Activated CD8-positive, alpha-beta T cell treated with anti-CD3 and anti-CD28 coated beads, Interleukin-2, amount 10 ng/mL, durations not matched to agents 7 days and 5 days (primary cell): ENCODE results near the gene EXOC6B. TPM values are rescaled to one million over a fixed set of nuclear protein-coding genes. Genes with fewer than 3 reads are reported as not detected.

ENCODE experiments used
- ATAC-seq: fragments of 150-1000 bp; cut with Tn5 transposase; one replicate; pipeline ENCODE4 v1.10.0; 2021; ENCODE audit warnings: moderate library complexity
- CTCF ChIA-PET: fragments of 350-600 bp; sonication (Branson Sonifier 250); formaldehyde crosslinking; loops from one replicate; lab custom pipeline; 2021; ENCODE audit warnings: antibody characterized with exemption; lab: Charles Lee
- POLR2A ChIA-PET: fragments of 350-600 bp; sonication (Branson Sonifier 250); formaldehyde crosslinking; loops from one replicate; lab custom pipeline; 2021; ENCODE audit warnings: antibody characterized with exemption; lab: Charles Lee
- DNase-seq: peaks from one replicate; pipeline ENCODE4 v3.0.0-alpha.2; 2020
- H3K27ac Mint-ChIP-seq: one replicate; pipeline ENCODE4 v1.8.0; 2021; ENCODE audit warnings: mild to moderate bottlenecking, mixed read lengths
- H3K27me3 Mint-ChIP-seq: one replicate; pipeline ENCODE4 v1.8.0; 2021; ENCODE audit warnings: low read depth, mixed read lengths
- H3K36me3 Mint-ChIP-seq: one replicate; pipeline ENCODE4 v1.8.0; 2021; ENCODE audit warnings: low read depth, mixed read lengths
- H3K4me1 Mint-ChIP-seq: one replicate; pipeline ENCODE4 v1.8.0; 2021; ENCODE audit warnings: low read depth, mixed read lengths
- H3K4me3 Mint-ChIP-seq: one replicate; pipeline ENCODE4 v1.8.0; 2021; ENCODE audit warnings: mild to moderate bottlenecking, mixed read lengths
- H3K9me3 Mint-ChIP-seq: one replicate; pipeline ENCODE4 v1.8.0; 2022; ENCODE audit warnings: mixed read lengths; ENCODE audit not compliant: insufficient read depth
- total RNA-seq, 2 experiments: library from RNA; stranded (reverse); gene quantifications; one replicate each; pipeline ENCODE4 v1.2.3, GENCODE V29; 2021

Gene EXOC6B
- total RNA-seq, 2 experiments from 2014 or later: 17.8 to 18.8 TPM

- Mint-ChIP-seq H3K27ac (no peak overlapping the region), H3K27me3 (no peaks in the 10 kb centered on the region), H3K4me3 (no peak overlapping the region), H3K36me3 (no peaks in the 10 kb centered on the region), H3K4me1 (no peaks in the 10 kb centered on the region), H3K9me3 (no peaks in the 10 kb centered on the region)
- CTCF ChIA-PET: no interaction called here
- DNase-seq: no peak
- no peak for ATAC-seq
- POLR2A ChIA-PET: no interaction called here
These were observed 40.3 kb downstream of the EXOC6B start for GRCh38 chr2:72785517-72785916.

GRCh38 chr2:72782520-72782919 is 43.3 kb downstream of the EXOC6B start:
- Mint-ChIP-seq H3K27ac (no peak overlapping the region), H3K27me3 (no peaks in the 10 kb centered on the region), H3K9me3 (no peaks in the 10 kb centered on the region), H3K36me3 (no peaks in the 10 kb centered on the region), H3K4me1 (no peaks in the 10 kb centered on the region), H3K4me3 (no peak overlapping the region)
- ATAC-seq (no peak), DNase-seq (no peak)
- ChIA-PET CTCF (interaction anchor here (0.7 kb wide), 1 partner anchor 34 kb away, joined by 3 read pairs; no protein-coding TSS in a partner anchor), POLR2A (no interaction called here)

GRCh38 chr2:72781480-72781879 is 44.4 kb downstream of the EXOC6B start:
- DNase-seq (no peak), ATAC-seq (no peak)
- Mint-ChIP-seq H3K4me1 (no peaks in the 10 kb centered on the region), H3K27me3 (no peaks in the 10 kb centered on the region), H3K27ac (no peak overlapping the region), H3K9me3 (no peaks in the 10 kb centered on the region), H3K36me3 (no peaks in the 10 kb centered on the region), H3K4me3 (no peak overlapping the region)
- POLR2A ChIA-PET: no interaction called here
- CTCF ChIA-PET: interaction anchor here (0.7 kb wide), 1 partner anchor 105 kb away, joined by 3 read pairs; no protein-coding TSS in a partner anchor

GRCh38 chr2:72780477-72780876 is 45.4 kb downstream of the EXOC6B start:
- ChIA-PET CTCF (interaction anchor here (0.9 to 1.4 kb wide), 4 partner anchors 49 to 84 kb away, joined by 3 to 4 read pairs (median 3); no protein-coding TSS in a partner anchor), POLR2A (no interaction called here)
- Mint-ChIP-seq H3K9me3 (no peaks in the 10 kb centered on the region), H3K27me3 (no peaks in the 10 kb centered on the region), H3K4me1 (no peaks in the 10 kb centered on the region), H3K4me3 (no peak overlapping the region), H3K36me3 (no peaks in the 10 kb centered on the region), H3K27ac (no peak overlapping the region)
- no peak for DNase-seq
- ATAC-seq: no peak

- Mint-ChIP-seq H3K9me3 (no peaks in the 10 kb centered on the region), H3K27ac (no peak overlapping the region), H3K36me3 (no peaks in the 10 kb centered on the region), H3K4me3 (no peak overlapping the region), H3K27me3 (no peaks in the 10 kb centered on the region), H3K4me1 (no peaks in the 10 kb centered on the region)
- ATAC-seq (no peak), DNase-seq (no peak)
- ChIA-PET POLR2A (no interaction called here), CTCF (interaction anchor here (0.9 to 2.3 kb wide), 6 partner anchors 49 to 398 kb away, joined by 3 to 8 read pairs (median 3); no protein-coding TSS in a partner anchor)
These were observed 46.3 kb downstream of the EXOC6B start for GRCh38 chr2:72779495-72779894.

- no peaks in the 10 kb centered on the region for H3K27me3 Mint-ChIP-seq
- H3K36me3 Mint-ChIP-seq: no peaks in the 10 kb centered on the region
- ChIA-PET CTCF (interaction anchor here (0.8 to 2.3 kb wide), 4 partner anchors 81 to 399 kb away, joined by 3 to 8 read pairs (median 4); no protein-coding TSS in a partner anchor), POLR2A (no interaction called here)
- DNase-seq (no peak), ATAC-seq (no peak)
- no peak overlapping the region for H3K4me3 Mint-ChIP-seq
- H3K4me1 Mint-ChIP-seq: no peaks in the 10 kb centered on the region
- no peaks in the 10 kb centered on the region for H3K9me3 Mint-ChIP-seq
- H3K27ac Mint-ChIP-seq: no peak overlapping the region
These were observed 47.4 kb downstream of the EXOC6B start for GRCh38 chr2:72778410-72778809.

GRCh38 chr2:72770879-72771461 is 54.9 kb downstream of the EXOC6B start:
- ATAC-seq (no peak), DNase-seq (peak; percentile 81)
- no peaks in the 10 kb centered on the region for H3K9me3 Mint-ChIP-seq
- POLR2A ChIA-PET: no interaction called here
- no peaks in the 10 kb centered on the region for H3K27me3 Mint-ChIP-seq
- no peaks in the 10 kb centered on the region for H3K4me1 Mint-ChIP-seq
- no peaks in the 10 kb centered on the region for H3K36me3 Mint-ChIP-seq
- CTCF ChIA-PET: interaction anchor here (1.4 to 2.1 kb wide), 2 partner anchors 89 to 91 kb away, joined by 12 to 22 read pairs; no protein-coding TSS in a partner anchor
- H3K27ac Mint-ChIP-seq: no peak overlapping the region
- H3K4me3 Mint-ChIP-seq: no peak overlapping the region

- ATAC-seq (no peak), DNase-seq (no peak)
- no peak overlapping the region for H3K27ac Mint-ChIP-seq
- peaks cover 16% of the 10 kb centered on the region for H3K9me3 Mint-ChIP-seq
- ChIA-PET POLR2A (no interaction called here), CTCF (no interaction called here)
- no peaks in the 10 kb centered on the region for H3K4me1 Mint-ChIP-seq
- H3K36me3 Mint-ChIP-seq: peaks cover 6% of the 10 kb centered on the region
- H3K4me3 Mint-ChIP-seq: no peak overlapping the region
- no peaks in the 10 kb centered on the region for H3K27me3 Mint-ChIP-seq
These were observed 59.7 kb downstream of the EXOC6B start for GRCh38 chr2:72765997-72766609.

- CTCF ChIA-PET: no interaction called here
- Mint-ChIP-seq H3K4me3 (no peak overlapping the region), H3K27me3 (no peaks in the 10 kb centered on the region), H3K4me1 (no peaks in the 10 kb centered on the region), H3K27ac (no peak overlapping the region), H3K9me3 (peaks cover 16% of the 10 kb centered on the region), H3K36me3 (peaks cover 7% of the 10 kb centered on the region)
- POLR2A ChIA-PET: no interaction called here
- ATAC-seq: no peak
- DNase-seq: no peak
These were observed 63.6 kb downstream of the EXOC6B start for GRCh38 chr2:72762276-72762675.

GRCh38 chr2:72759755-72760154 is 66.1 kb downstream of the EXOC6B start:
- DNase-seq: no peak
- POLR2A ChIA-PET: no interaction called here
- Mint-ChIP-seq H3K4me3 (no peak overlapping the region), H3K36me3 (peaks cover 7% of the 10 kb centered on the region), H3K9me3 (peaks cover 16% of the 10 kb centered on the region), H3K4me1 (no peaks in the 10 kb centered on the region), H3K27ac (no peak overlapping the region), H3K27me3 (no peaks in the 10 kb centered on the region)
- CTCF ChIA-PET: no interaction called here
- ATAC-seq: no peak

- no peak overlapping the region for H3K4me3 Mint-ChIP-seq
- H3K27me3 Mint-ChIP-seq: no peaks in the 10 kb centered on the region
- ATAC-seq (no peak), DNase-seq (no peak)
- peaks cover 8% of the 10 kb centered on the region for H3K9me3 Mint-ChIP-seq
- ChIA-PET CTCF (no interaction called here), POLR2A (no interaction called here)
- H3K4me1 Mint-ChIP-seq: no peaks in the 10 kb centered on the region
- H3K36me3 Mint-ChIP-seq: peaks cover 5% of the 10 kb centered on the region
- no peak overlapping the region for H3K27ac Mint-ChIP-seq
These were observed 68.6 kb downstream of the EXOC6B start for GRCh38 chr2:72757177-72757775.
